HG03045 (cell line): Measurements from ENCODE around the gene PWWP2B.

Source experiments
- ATAC-seq: cut with Tn5 transposase; IDR thresholded peaks from one replicate; pipeline ENCODE4 v1.9.1; 2021; ENCODE audit warnings: mild to moderate bottlenecking, moderate library complexity; ENCODE audit not compliant: unreplicated experiment

PWWP2B gene

DNA sequence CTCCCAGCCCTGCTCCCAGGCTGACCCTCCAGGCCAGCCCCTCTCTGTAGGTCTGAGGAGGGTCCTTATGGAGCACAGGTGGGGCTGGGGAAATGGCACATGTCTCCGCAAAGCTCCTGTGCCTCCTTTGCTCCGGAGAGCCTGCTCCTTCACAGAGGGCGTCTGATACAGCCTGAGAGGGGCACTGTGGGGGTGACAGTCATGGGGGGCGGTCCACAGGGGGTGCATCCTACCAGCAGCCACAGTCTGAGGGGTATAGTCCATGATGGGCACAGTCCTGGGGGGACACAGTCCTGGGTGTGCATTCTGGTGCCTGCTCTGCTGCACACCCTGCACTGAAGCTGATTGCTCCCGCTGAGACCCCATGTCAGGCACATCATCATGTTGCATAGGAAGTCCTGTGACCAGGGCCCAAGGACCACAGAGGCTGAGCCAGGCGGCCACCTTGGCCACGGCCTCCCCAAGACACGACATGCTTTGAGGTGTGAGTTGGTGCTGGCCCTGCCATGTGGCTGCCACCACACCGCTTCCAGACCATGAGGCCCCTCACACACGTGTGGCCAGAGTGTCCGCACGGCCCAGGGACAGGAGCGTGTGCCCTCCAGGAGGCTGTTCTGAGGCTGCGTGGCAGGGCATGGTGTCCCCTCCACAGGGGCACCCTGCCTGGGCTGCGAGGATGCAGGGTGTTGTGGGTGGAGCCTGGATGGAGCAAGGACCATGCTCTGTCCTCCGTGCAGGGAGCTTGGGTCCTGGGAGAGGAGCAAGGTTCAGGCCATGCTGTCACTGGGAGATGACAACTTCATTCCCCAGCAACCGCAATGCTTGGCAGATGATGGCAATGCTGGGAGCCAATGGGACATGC, 59.2 kb downstream of the PWWP2B start:
- ATAC-seq = no peak

- no peak for ATAC-seq
These were observed 59.9 kb downstream of the PWWP2B start for GRCh38 chr10:132456881-132457280.

- no peak for ATAC-seq
These were observed 60.5 kb downstream of the PWWP2B start for GRCh38 chr10:132457328-132458070.

- no peak for ATAC-seq
These were observed 61.1 kb downstream of the PWWP2B start for GRCh38 chr10:132458071-132458585.

GRCh38 chr10:132458586-132459300, 61.7 kb downstream of the PWWP2B start:
- ATAC-seq = peak; percentile 47

DNA sequence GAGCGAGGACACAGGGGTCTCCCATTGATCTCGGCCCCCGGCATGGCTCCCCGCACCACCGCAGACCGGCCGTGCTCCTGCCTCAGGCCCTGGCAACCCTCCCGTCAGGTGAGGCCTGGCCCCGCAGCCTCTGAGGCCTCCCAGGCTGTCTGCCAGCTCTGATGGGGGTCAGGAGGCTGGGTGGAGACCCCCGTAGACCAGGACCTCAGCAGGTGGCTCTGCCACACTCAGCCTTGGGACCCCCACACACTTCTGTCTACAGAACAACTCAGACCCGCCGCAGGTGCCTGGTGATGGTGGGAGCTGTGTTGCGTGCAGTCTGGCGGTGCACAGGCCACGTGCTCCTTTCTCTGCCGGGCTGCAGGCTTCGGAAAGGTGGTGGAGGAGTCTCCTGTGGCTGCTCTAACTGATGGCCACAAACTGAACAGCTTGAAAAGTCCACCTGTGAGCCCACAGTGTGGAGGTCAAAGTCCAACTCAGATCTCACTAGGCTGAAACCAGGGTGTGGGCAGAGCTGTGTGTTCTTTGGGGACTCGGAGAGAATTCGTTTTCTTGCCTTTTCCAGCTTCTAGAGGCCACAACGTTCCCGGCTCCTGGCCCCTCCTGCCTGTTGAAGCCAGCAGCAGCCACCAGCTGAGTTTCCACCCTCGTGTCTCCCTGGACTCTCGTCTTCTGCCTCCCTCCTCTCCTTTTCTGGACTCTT, 62.5 kb downstream of the PWWP2B start:
- no peak for ATAC-seq

- no peak for ATAC-seq
These were observed 63.1 kb downstream of the PWWP2B start for GRCh38 chr10:132460071-132460470.

GRCh38 chr10:132460691-132461090, 63.7 kb downstream of the PWWP2B start:
- ATAC-seq = no peak

- ATAC-seq = no peak
These were observed 64.2 kb downstream of the PWWP2B start for GRCh38 chr10:132461103-132461682.

DNA sequence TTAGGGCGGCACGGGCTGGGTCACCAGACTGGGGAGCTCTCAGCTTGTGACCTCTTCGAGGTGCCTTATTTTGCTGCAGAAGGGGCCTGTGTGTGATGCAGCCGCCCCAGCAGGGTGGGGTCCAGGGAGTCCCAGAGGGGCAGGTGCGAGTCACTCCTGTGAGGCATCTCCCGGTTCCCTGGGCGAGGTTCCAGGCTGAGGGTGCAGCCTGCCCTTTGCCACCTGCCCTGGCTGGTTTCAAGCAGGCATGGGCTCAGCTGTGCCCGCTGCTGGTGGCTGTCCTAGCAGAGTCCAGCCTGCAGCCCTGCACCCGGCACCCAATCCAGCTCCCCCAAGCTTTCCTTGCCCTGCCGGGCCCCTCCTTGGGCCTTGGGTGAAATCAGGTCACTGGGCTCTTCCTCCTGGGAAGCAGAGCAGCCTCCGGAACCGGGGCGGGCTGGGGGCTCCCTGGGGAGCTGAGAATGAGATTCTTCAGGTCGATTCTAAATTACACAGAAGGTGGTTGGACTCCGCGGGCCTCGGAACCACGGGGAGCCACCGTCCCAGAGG, 64.8 kb downstream of the PWWP2B start:
- no peak for ATAC-seq

- ATAC-seq = no peak
These were observed 65.7 kb downstream of the PWWP2B start for GRCh38 chr10:132462463-132463332.

DNA sequence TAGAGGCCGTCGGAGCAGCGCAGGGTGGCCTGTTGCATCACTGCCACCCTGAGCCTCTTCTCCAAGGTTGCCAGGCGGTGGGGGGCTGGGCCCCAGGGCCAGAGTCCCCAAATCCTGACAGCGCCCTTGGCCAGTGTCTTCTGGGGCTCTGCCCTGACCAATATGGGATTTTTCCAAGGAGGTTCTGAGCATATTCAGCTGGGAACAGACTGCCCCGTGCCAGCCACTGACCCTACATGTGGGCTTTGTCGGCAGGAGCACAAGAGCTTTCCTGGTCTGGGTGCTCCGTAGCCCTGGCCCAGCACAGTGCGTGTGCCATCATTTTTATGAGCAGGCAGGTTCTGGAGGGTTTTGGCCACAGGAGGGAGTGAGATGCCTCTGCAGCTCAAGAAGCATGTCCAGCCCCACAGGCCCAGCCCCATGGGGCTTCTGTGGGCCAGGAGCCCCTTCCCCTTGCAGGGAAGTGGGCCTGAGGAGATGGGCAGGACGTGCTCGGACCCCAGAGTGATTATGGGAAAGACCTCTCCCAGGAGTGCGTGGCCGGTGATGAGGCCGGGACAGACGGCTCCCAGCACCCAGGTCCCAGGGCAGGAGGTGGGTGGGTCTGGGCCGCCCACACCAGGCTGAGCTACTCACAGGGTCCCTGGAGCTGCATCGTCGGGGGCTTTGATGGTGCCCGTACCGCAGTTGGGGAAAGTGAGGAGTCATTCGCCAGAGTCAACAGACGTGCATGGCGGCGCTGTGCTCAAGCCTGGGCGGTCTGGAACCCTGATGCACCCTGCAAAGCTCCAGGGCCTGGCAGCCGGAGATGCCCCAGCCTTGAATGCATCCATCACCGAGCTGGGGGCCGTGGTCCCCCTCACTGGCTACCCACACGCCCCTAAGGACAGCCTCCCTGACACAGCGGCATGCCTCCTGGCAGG, 66.6 kb downstream of the PWWP2B start:
- no peak for ATAC-seq

DNA sequence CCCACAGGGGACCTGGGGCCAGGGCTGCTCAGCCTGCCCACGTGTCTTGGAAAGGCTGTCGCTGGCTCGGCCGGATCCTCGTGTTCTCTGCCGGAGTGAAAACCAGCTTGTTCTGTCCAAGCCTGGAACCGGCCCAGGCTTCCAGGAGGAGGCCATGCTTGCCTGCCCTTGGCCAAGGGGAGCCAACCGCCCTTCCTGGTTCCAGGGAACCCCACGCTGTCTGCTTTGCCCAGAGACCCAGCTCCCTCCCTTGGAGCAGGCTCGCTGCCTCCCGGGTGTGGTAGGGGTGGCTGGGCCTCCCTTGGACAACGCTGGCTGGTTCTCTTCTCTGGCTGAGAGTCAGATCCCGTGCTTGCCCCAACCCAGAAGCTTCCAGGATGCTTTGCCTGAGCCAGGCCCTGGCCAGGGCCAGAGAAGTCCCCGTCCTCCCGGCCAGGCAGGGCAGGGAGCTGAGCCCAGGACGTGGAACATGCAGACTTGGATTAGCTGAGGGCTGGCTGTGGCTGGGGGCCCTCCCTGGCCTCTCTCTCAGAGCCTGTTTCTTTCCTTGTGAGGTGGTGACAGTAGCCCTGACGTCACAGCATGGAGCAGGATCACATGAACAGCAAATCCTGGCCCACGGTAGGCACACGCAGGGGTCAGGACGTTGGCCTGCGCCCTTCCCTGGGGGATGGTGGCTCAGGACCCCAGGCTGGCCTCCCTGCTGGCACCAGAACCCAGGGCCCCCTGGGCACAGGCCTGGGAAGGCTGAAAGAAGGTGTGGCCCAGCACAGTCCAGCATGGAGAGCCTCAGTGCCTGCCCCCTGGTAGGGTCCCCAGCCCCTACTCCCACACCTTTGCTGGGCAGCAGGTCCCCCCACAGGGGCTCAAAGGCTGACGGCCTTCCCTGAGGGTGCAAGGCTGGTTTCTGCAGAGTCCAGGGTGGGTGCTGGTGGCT, 67.5 kb downstream of the PWWP2B start:
- ATAC-seq = no peak

DNA sequence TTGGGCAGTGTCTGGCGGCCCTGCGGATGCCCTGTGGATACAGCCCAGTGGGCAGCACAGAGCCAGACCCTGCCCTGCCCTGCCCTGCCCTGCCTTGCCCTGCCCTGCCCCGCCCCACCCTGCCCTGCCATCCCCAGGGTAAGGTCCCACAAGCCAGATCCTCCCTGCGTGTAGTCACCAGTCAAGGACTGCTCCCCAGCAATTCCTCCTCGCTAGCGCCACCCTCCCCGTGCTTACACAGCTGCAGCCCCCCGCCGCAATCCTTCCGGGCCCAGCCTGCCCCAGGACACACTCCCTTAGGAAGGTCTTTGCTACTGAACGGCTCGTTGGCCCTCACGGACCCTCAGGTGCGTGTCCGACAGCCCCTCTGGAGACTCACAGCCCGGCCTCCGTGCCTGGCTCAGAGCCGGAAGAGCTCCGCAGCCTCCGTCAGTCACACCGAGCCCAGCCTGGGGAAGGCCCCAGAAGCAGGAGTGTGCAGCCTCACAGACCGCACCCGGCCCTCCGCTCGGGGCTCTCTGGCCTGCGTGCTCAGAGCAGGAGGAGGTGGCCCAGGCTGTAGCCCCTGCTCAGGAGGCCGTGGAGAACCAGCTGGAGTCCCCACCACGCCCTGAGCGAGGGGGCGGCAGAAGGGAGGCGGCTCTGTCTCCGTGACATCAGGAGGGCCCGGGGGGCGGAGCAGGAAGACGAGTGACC, 68.3 kb downstream of the PWWP2B start:
- ATAC-seq = no peak

DNA sequence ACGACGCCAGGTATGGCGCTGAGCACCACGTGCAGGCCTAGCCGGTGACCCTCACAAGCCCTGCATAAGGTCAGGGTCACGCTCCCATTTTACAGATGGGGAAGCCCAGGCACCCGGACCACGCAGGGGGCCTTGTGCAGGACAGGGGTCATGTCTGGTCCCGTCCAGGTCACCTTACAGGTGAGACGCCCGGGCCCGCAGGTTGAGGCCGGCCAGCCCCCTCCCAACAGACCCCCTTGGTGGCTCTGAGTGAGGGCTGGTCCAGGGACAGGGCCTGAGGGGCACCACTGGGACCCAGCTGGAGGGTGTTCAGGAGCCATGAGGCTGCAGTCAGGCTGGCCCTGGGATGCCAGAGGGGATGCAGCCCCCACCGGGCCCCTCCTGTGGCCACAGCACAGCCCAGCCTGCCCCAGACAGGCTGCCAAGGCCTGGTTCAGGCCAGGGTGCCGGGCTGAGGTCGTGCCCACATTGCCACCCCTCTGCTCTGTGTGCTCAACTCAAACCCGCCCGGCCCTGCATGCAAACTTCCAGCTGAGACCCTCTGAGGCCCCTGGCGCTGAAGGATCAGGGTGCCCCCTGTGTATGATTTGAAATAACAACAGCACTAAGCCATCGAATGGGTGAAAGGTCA, 69.0 kb downstream of the PWWP2B start:
- ATAC-seq = no peak
